Lower leg skin (tissue), 3 donors: ENCODE data around the gene BICRA.

ENCODE experiments used
- CTCF ChIP-seq, 3 donors: fragments of 450-650 bp; IDR thresholded peaks; one replicate each; pipeline ENCODE4 v1.5.1; 2016; ENCODE audit warnings: antibody characterized with exemption in 3 of 3, mild to moderate bottlenecking in 3 of 3, moderate library complexity in 2 of 3
- POLR2A ChIP-seq, 2 donors: fragments of 450-650 bp; IDR thresholded peaks; one replicate each; pipeline ENCODE4 v1.6.1; 2016 to 2017; ENCODE audit warnings: antibody characterized with exemption in 2 of 2, mild to moderate bottlenecking in 1 of 2, moderate library complexity in 1 of 2

GRCh38 chr19:47610902-47611301 lies 2.0 kb downstream of the BICRA start:
- TF ChIP-seq CTCF (IDR thresholded peaks at IDR 0.05) (no peak), POLR2A (IDR thresholded peaks at IDR 0.05) (no peak)
